ENCODE data around the gene NCBP3.
"Not testable (repeated sequence)": the region's sequence is repeated elsewhere in the genome, so short reads cannot be mapped to it uniquely, and the experiment has no call there.

Gene NCBP3

DNA sequence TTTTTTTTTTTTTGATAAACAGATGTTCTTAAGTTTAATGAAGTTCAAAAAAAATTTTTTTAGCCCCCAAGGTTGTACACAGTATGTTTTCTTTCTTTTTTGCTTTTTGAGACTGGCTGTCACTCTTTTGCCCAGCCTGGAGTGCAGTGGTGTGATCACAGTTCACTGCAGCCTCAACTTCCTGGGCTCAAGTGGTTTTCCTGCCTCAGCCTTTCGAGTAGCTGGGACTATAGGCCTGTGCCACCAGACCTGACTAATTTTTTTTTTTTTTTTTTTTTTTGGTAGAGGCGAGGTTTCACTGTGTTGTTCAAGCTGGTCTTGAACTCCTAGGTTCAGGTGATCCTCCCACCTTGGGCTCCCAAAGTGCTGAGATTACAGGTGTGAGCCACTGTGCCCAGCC, 57.8 kb downstream of the NCBP3 start:
- no peak for DNase-seq (ENCODE audit: low read depth in 2 of 2)

DNA sequence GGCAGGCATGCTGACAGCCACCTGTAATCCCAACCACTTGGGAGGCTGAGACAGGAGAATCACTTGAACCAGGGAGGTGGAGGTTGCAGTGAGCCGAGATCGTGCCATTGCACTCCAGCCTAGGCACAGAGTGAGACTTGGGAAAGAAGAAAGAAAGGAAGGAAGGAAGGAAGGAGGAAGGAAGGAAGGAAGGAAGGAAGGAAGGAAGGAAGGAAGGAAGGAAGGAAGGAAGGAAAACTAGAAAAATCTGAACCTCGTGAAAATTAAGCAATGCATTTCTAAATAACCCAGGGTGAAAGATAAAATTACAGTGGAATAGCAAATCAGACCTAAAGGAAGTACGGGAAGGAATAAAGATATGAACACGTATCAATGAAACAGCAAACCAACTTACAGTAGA, 60.7 kb downstream of the NCBP3 start:
- DNase-seq (ENCODE audit: low read depth in 2 of 2) = not testable (repeated sequence)

DNA sequence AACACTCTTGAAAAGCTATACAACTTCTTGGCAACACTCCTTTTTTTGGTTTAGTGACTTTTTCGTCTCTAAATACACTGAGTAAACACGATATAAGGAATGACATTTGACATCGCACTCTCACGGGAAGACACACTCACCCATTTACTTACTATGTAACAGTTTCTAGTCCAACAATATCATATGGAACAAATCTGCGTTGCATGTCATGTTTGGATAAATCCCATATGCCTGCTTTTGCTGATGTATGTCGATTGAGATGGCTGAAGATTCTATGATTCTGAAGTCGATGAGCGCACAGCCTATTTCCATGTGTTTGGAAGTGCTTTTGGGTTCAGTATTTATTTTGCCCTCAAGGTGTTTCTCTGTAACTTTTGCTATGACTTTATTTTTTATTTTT, 63.3 kb downstream of the NCBP3 start:
- no peak for DNase-seq (ENCODE audit: low read depth in 2 of 2)

DNA sequence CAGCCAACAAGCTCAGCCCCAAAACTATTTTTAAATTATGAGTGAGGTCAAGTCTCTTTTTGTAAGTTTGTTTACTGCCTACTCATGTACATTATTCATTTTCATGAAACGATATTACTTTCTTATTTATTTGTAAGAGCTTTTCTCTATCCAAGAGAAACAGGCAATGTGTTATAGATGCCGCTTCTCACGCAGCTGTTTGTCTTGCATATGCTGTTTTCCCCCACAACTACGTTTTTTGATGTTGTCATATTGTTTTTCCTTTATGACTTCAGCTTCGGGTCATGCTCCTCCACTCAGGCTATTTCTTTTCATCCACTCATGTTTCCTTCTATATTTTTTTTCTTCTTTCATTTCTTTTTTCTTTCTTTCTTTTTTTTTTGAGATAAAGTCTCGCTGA, 65.1 kb downstream of the NCBP3 start:
- DNase-seq (ENCODE audit: low read depth in 2 of 2) = no peak

DNA sequence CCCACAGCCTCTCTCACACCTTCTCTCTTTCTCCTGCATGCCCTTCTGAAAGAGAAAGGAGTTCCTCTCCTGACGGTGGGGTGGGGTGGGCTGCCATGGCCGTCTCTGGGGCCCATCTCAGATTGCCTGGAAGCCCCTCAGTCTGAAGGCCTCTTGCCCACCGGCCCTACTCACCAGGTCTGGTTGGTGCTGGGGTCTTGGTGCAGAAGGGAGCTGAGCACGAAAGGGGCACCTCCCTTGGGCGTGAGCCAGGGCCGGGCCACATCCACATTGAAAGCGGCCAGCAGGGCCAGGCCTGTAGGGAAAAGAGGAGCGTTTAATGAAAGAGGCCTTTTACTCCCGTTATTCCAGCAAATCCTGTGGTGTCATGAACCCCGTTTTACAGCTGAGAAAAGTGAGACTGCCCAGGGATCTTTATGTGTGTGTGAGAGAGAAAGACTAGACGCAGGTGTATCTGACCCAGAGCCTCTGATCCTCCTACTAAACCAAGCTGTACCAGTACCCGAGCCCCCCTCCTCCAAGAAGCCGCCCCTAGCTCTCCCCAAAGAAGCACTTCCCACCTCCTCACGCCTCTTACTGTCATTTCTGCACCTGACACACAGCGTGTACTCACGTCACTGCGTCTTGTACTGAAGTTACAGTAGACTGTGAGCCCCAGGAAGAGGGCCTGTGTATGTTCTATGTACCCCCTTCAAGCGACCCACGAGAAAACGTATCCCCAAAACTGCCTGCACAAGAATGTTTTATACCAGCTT, 68.5 kb downstream of the NCBP3 start:
- DNase-seq (ENCODE audit: low read depth in 2 of 2) = no peak

DNA sequence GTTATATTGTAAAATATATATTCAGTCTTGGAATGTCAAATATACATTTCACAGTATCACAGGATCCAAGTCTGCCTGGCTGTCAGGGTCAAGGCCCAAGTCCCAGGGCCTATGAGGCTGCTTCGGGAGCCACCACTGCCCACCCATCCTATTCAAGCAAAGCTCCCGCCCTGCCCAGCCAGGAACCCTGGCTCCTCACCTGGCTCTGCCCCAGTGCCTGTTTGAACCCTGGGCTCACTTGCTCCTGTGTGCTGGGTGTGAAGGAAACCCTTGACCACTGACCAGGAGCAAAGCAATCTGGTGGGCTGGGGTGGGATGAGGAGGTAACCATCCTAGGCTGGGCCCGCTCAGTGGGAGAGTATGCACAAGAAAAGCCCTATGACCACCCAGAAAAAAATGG, 72.1 kb downstream of the NCBP3 start:
- DNase-seq (ENCODE audit: low read depth in 2 of 2) = no peak

DNA sequence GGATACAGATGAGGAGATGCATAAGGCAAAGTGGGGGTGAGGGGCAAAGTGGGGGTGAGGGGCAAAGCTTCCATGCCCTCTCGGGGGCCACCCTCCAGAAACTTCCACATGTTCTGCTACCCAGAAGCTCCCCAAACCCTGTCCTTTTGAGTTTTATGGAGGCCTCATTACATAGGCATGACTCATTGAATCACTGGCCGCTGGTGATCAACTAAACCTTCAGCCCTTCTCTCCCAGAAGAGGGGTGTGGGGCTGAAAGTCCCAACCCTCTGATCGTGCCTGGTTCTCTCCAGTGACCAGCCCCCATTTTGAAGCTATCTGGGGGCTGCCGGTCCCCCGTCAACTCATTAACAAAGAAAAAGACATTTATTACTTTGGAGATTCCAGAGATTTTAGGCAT, 72.5 kb downstream of the NCBP3 start:
- no peak for DNase-seq (ENCODE audit: low read depth in 2 of 2)

DNA sequence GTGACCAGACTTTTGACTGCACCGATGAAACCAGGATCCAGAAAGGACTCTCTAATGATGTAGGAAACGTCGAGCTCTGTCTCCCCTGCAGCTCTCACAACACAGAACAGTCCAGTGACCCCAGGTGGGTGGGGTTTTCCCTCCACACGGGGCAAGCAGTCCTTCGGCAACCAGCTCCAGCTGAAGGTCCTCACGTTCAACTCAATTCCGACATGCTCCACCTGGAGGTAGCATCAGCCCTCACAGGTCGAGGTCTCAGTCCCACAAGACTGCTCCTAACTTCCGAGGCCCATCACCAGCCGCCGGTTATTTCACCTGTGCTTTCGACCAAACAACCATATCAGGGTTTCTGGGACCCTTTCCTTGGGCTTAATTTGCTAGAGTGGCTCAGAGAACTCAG, 73.3 kb downstream of the NCBP3 start:
- DNase-seq (ENCODE audit: low read depth in 2 of 2) = no peak

DNA sequence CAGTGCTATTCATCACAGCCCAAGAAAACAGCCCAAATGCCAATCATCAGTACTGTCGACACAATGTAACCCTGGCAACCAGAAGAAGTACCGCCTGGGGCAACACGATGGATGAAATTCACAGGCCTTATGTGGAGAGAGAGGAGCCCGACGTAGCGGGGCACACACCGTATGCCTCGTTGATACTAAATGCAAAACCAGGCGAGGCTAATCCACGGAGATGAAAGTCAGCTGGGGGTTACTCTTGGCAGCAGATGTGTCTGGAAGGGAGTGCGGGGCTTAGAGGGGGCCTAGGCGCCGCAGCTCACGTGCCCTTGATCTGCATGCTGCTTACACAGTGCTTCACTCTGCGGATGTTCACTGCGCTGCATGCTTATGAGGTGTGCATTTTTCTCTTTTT, 74.9 kb downstream of the NCBP3 start:
- DNase-seq (ENCODE audit: low read depth in 2 of 2) = no peak

DNA sequence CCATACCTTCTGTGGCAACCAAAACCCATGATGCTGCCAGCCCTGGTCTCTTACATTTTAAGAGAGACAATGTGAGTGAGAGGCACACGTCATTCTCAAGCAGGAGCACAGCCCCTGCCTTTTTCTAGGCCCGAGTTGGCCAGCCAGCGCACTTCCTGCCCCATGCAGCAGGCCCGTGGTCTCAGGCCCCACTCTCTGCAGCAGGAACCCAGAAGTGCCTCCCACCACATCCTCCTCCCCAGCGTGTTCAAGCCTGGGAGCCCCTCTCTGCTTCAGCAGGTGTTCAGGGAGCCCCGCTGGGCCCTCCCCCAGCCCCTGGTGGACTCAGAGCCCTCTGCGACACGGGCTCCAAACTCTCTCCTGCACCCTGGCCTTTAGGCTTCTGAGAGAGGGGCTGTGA, 75.6 kb downstream of the NCBP3 start:
- no peak for DNase-seq (ENCODE audit: low read depth in 2 of 2)

DNA sequence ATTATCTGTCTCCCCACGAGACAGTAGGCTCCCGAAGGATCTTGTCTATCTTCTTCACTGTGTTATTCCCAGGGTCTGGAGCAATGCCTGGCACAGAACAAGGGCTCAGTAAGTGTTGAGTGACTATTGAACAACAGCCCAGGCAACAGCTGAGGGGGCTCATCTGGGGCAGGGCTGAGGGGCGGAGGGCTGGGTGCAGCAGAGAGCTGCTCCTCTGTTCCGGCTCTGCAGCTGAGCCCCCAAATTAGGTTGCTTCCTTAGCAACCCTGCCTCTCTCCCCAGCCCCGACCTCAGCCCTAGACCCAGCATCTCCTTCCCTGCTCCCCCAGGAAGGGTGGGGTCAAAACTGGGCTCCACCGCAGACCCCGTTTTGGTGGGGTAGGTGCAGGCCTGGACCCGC, 77.3 kb downstream of the NCBP3 start:
- DNase-seq (ENCODE audit: low read depth in 2 of 2) = no peak

DNA sequence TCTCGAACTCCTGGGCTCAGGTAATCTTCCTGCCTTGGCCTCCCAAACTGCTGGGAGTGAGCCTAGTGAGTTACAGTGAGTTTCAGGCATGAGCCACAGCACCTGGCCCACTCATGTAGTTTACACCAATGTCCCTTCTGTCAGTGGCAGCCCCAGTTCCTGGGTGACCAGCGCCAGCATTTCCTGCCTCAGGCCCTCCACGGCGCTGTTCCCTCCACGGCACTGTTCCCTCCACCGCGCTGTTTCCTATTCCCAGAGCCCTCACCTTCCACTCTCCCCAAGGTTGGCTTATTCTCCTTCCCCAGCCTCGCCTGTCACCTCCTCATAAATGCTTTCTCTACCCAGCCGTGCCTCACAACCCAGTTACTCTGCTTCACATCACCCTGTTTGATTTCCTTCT, 77.7 kb downstream of the NCBP3 start:
- no peak for DNase-seq (ENCODE audit: low read depth in 2 of 2)

DNA sequence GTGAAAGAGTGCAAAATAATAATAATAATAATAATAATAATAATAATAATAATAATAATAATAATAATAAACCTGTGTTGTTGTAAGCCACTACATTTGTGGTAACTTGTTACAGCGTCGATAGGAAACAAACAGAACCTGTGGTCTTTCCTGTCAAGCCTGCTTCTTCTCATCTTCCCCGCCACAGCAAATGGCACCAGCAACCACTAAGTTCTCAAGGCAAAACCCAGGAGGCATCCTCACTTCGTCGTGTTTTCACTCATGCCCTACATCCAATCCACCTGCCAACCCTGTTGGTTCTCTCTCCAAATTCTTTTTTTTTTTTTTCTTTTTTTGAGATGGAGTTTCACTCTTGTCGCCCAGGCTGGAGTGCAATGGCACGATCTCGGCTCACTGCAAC, 79.3 kb downstream of the NCBP3 start:
- no peak for DNase-seq (ENCODE audit: low read depth in 2 of 2)

DNA sequence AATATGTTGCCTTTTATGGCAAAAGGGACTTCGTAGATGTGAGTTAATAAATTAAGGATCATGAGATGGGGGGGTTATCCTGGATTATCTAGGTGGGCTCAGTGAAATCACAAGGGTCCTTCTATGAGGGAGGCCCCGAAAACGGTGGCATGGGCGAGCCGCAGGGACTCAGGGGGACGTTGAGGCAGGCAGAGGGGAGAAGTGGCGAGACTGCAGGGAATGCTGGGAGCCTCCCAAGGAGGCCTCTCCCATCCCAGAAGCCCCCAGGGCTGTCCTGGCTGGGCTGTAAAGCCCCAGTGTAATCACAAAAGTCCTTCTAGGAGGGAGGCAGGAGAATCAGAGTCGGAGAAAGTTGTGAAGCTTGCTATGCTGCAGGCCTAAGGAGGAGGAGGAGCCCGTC, 80.1 kb downstream of the NCBP3 start:
- DNase-seq (ENCODE audit: low read depth in 2 of 2) = no peak

DNA sequence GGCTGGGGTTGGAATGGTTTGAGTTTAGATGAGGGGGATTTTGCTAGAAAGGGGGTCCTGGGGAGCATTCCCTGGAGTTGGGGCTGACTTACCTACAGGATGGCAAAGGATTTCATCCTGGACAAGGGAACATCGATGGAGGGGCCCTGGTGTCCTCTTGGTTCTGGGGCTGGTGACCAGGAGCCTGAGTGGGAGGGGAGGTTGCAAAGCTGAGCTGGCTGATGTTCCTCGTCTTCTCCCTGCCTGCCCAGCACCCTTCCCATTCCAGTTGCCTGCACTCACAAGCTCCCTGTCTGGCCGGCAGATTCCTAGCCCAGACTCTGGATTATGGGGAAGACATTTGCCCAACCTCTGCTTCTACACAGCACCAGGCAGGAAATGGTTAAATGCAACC, 82.3 kb downstream of the NCBP3 start:
- DNase-seq (ENCODE audit: low read depth in 2 of 2) = no peak

DNA sequence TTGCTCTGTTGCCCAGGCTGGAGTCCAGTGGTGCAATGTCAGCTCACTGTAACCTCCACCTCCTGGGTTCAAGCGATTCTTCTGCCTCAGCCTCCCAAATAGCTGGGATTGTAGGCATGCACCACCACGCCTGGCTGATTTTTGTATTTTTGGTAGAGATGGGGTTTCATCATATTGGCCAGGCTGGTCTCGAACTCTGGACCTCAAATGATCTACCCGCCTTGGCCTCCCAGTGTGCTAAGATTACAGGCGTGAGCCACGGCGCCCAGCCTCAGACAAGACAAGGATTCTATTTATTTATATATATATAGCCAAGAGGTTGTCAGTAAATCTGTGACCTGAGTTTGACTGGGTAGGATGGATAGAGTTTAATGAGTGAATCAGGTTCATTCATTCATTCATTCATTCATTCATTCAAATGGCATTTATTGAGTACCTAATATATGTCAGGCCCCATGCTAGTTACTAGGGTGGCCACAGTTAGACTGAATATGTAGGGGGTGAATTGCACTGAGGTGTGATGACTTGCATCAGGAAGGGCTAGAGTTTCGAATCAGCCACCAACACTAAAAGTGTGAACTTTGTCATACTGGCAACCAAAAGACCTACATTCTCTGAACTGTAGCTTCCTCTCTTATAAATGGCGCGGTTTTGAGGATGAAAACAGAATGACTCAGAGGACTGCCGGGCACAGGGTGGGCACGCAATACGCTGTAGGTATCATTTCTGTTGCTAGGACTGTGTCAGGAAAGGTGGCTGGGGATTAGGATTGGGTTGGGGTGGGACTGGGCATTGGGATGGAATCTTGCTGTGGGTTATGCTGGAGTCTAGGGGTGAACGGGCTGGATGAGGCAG, 82.9 kb downstream of the NCBP3 start:
- DNase-seq (ENCODE audit: low read depth in 2 of 2) = no peak

DNA sequence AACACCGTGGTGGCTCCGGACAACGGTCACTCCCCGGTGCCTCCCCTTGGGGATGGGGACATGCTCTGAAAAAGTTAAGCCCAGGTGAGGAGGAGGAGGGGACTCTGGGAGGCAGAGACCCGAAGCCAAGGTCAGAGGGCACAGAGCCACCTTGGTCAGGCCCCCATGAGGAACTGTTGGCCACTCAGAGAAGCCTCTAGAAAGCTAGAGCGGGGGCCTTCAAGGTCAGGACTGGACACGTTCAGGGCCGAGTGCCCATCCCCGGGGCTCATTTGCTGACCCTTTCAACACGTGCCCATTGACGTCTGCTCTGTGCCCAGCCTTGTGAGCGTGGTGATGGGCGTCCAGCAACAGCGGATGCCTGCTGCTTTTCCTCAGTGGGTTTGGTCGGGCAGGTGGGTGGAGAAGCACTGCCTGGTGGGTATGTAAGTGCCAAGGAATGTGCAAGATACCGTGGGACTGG, 84.1 kb downstream of the NCBP3 start:
- DNase-seq (ENCODE audit: low read depth in 2 of 2) = no peak

DNA sequence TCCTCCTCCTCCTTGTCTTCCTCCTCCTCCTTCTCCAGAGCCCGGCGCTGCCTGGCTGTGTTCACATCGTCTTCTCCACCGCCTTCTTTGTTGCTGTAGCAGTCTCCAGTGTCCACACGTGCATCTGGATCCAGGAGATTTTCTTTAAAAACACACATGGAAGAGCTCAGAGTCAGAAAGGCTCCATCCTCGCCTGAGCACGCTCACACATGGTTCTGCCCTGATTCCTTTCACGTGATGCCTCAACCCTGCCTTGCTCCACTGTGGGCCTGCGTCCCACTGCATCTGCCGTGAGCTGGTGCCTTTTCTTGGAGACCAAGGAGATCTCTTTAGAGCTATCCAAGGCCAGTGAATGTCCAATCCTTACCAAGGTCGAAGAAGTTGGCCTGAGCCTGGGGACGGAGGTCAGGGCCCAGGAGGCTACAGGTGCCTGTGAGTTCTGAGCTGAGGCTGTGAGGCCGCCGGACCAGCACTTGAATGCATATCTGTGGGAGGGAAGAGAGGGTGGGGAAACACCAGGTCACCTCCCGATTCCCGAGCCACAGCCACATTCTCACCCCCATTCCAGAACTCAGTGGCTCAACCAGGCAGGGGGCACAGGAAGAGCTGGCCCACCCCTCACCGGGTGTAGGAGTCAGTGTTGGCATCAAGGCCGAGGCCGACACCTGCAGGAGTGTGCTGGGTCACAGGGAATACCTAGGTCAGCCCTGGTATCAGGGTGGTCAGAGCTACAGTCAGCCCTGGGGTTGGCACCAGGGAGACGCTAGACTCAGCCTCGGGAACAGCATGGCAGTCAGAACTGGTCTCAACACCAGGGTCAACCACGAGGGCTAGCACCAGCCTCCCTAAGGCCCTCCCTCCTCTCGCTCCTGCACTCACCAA, 84.8 kb downstream of the NCBP3 start:
- DNase-seq (ENCODE audit: low read depth in 2 of 2) = no peak

DNA sequence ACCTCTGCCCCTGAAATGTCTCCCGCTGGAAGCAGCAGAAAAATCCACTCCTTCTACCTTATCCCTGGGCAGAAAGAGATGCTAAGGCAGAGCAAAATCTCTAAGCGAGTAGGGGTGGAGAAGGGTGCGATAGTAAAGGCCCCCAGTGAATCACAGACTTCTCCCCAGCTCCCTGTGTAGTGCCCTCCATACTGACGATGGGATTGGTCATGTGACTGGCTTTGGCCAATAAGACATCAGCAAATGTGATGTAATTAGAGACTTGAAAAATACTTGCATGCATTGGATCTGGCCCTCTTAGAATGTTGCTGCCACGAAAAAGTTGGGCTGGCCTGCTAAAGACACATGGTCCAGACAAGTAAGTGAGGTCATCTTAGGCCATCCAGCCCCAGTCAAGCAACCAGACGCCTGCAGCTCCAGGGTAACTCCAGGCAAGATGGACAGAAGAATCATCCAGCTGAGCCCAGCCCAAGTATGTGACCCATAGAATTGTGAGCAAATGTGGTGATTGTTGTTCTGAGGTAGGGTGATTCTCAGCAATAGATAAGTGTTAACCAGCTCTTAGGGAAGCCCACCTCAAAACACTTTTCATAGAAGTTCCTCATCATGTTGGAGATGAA, 86.3 kb downstream of the NCBP3 start:
- DNase-seq (ENCODE audit: low read depth in 2 of 2) = no peak

DNA sequence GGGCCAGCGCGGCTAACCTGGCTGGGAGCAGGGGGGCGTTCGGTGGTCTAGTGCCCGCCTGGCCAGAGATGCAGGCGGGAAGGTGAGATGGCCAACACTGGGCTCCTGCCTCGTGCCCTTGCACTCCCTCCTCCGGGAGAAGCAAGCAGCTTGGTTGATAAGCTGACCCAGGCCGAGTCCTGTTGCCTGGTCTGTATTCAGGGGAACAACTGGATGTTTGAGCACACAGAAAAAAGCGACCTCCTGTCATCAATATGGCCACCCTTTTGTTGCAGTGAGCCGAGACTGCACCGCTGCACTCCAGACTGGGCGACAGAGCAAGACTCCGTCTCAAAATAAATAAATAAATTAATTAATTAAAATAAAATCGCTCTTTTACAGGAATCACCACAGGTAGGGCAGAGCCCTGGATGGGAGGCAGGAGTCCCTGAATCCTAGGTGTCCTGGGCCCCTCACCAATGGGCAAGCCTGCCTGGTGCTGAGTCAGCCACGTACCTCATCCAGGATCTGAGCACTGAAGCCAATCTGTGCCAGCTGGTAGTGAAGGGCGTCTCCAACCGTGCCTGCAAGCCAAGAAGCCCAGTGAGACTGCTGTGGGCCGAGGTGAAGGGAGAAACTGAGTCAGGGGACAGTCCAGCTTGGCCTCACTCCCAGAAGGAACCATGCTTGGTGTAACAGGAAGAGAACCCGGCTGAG, 90.6 kb downstream of the NCBP3 start:
- no peak for DNase-seq (ENCODE audit: low read depth in 2 of 2)

All from stimulated activated CD4-positive, alpha-beta T cell treated with anti-CD3 and anti-CD28 coated beads, Interleukin-15, amount 100 ng/mL, for 48 hours (primary cell).